ENCODE data around the gene STIM1. TPM values are rescaled to one million over a fixed set of nuclear protein-coding genes. Genes with fewer than 3 reads are reported as not detected.

The STIM1 gene
- total RNA-seq, 1 donor from 2014 or later: 9.6 TPM

- Mint-ChIP-seq H3K27ac (ENCODE audit: unreplicated experiment) (no peak overlapping the region), H3K36me3 (ENCODE audit: unreplicated experiment) (peaks cover 6% of the 10 kb centered on the region), H3K9me3 (ENCODE audit: unreplicated experiment) (peaks cover 10% of the 10 kb centered on the region), H3K27me3 (ENCODE audit: unreplicated experiment) (peaks cover 7% of the 10 kb centered on the region), H3K4me3 (ENCODE audit: unreplicated experiment) (no peak overlapping the region), H3K4me1 (ENCODE audit: low read depth, unreplicated experiment) (peaks cover 7% of the 10 kb centered on the region)
- no peak for TF ChIP-seq CTCF (IDR thresholded peaks at IDR 0.05; ENCODE audit: partially characterized antibody, unreplicated experiment)
- DNase-seq: no peak
Measured at GRCh38 chr11:3834349-3834663, 21.2 kb upstream of the STIM1 start.

GRCh38 chr11:3834664-3835461 lies 20.6 kb upstream of the STIM1 start:
- Mint-ChIP-seq H3K4me1 (ENCODE audit: low read depth, unreplicated experiment) (peaks cover 11% of the 10 kb centered on the region), H3K4me3 (ENCODE audit: unreplicated experiment) (no peak overlapping the region), H3K27ac (ENCODE audit: unreplicated experiment) (no peak overlapping the region), H3K9me3 (ENCODE audit: unreplicated experiment) (peaks cover 12% of the 10 kb centered on the region), H3K36me3 (ENCODE audit: unreplicated experiment) (peaks cover 6% of the 10 kb centered on the region), H3K27me3 (ENCODE audit: unreplicated experiment) (peaks cover 13% of the 10 kb centered on the region)
- no peak for DNase-seq
- no peak for TF ChIP-seq CTCF (IDR thresholded peaks at IDR 0.05; ENCODE audit: partially characterized antibody, unreplicated experiment)

DNA sequence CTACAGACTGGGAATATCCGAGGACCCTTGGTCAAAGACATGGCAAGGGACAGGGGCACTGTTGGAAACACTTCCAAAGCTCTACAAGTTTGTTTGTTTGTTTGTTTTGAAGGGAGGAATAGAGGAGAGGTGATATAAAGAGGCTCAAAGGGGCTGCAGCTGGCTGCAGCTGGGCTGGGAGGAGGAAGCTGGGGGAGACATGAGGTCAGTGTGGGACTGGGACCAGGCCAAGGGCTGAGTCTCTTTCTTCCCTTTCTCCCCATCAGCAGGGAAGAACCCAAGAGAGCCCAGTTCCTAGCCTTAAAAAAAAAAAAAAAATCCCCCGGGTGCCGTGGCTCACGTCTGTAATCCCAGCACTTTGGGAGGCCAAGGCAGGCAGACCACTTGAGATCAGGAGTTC lies 19.7 kb upstream of the STIM1 start:
- Mint-ChIP-seq H3K4me3 (ENCODE audit: unreplicated experiment) (no peak overlapping the region), H3K27me3 (ENCODE audit: unreplicated experiment) (peaks cover 14% of the 10 kb centered on the region), H3K27ac (ENCODE audit: unreplicated experiment) (no peak overlapping the region), H3K9me3 (ENCODE audit: unreplicated experiment) (peaks cover 13% of the 10 kb centered on the region), H3K4me1 (ENCODE audit: low read depth, unreplicated experiment) (peaks cover 14% of the 10 kb centered on the region), H3K36me3 (ENCODE audit: unreplicated experiment) (peaks cover 6% of the 10 kb centered on the region)
- no peak for DNase-seq
- TF ChIP-seq CTCF (IDR thresholded peaks at IDR 0.05; ENCODE audit: partially characterized antibody, unreplicated experiment): no peak

- no peak for DNase-seq
- H3K4me3 Mint-ChIP-seq (ENCODE audit: unreplicated experiment): no peak overlapping the region
- peaks cover 11% of the 10 kb centered on the region for H3K9me3 Mint-ChIP-seq (ENCODE audit: unreplicated experiment)
- TF ChIP-seq CTCF (IDR thresholded peaks at IDR 0.05; ENCODE audit: partially characterized antibody, unreplicated experiment): no peak
- peaks cover 14% of the 10 kb centered on the region for H3K27me3 Mint-ChIP-seq (ENCODE audit: unreplicated experiment)
- peaks cover 14% of the 10 kb centered on the region for H3K4me1 Mint-ChIP-seq (ENCODE audit: low read depth, unreplicated experiment)
- H3K27ac Mint-ChIP-seq (ENCODE audit: unreplicated experiment): no peak overlapping the region
- H3K36me3 Mint-ChIP-seq (ENCODE audit: unreplicated experiment): peaks cover 6% of the 10 kb centered on the region
Measured at GRCh38 chr11:3836903-3837302, 18.6 kb upstream of the STIM1 start.

DNA sequence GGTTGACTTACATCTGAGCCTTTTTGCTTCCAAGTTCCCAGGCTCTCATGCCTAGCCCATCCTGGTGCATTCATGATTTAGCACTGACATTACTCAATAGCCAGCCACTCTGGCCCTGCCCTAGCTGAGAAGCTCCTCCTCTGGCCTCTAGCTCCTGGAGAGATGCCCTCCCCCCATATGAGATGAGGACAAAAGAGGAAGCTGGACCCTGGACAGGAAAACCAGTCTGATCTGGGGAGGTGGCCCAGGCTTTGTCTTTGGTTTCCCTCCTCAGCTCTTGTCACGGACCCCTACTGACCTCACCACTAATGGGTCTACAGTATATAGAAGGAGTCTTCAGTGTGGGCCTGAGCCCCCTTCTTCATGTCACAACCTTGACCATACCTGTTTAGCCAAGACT lies 17.7 kb upstream of the STIM1 start:
- Mint-ChIP-seq H3K4me3 (ENCODE audit: unreplicated experiment) (no peak overlapping the region), H3K27ac (ENCODE audit: unreplicated experiment) (no peak overlapping the region), H3K9me3 (ENCODE audit: unreplicated experiment) (peaks cover 11% of the 10 kb centered on the region), H3K4me1 (ENCODE audit: low read depth, unreplicated experiment) (peaks cover 14% of the 10 kb centered on the region), H3K27me3 (ENCODE audit: unreplicated experiment) (peaks cover 14% of the 10 kb centered on the region), H3K36me3 (ENCODE audit: unreplicated experiment) (peaks cover 6% of the 10 kb centered on the region)
- DNase-seq: no peak
- TF ChIP-seq CTCF (IDR thresholded peaks at IDR 0.05; ENCODE audit: partially characterized antibody, unreplicated experiment): no peak
